Heart left ventricle (tissue), 16 donors: Measurements from ENCODE around the gene STRIP1. TPM values are rescaled to one million over a fixed set of nuclear protein-coding genes. Genes with fewer than 3 reads are reported as not detected.

ENCODE experiments used
- ATAC-seq, 4 donors: fragments of 200-7000 bp; cut with Tn5 transposase; one replicate each; pipeline ENCODE4 v1.9.1; 2020 to 2022; ENCODE audit warnings: moderate library complexity in 4 of 4, mild to moderate bottlenecking in 3 of 4, moderate number of reproducible peaks in 1 of 4
- DNase-seq, 5 donors: peaks; one replicate each; pipeline ENCODE4 v3.0.0-alpha.2; 2020
- H3K27ac ChIP-seq, 12 donors: fragments of 200-600 bp; sonication (generic) in 4 of 12; one replicate each; pipeline versions ENCODE4 v1.5.0 to v1.8.0; 2016 to 2022; ENCODE audit warnings: mild to moderate bottlenecking in 2 of 12
- H3K27me3 ChIP-seq, 9 donors: fragments of 200-600 bp; sonication (generic) in 2 of 9; one replicate each; pipeline versions ENCODE4 v1.5.1 to v1.8.0; 2016 to 2022; ENCODE audit warnings: mild to moderate bottlenecking in 3 of 9
- H3K36me3 ChIP-seq, 9 donors: fragments of 200-600 bp; sonication (generic) in 2 of 9; one replicate each; pipeline versions ENCODE4 v1.5.0 to v1.8.0; 2018 to 2022; ENCODE audit warnings: mild to moderate bottlenecking in 2 of 9
- H3K4me1 ChIP-seq, 12 donors: fragments of 200-600 bp; sonication (generic) in 4 of 12; one replicate each; pipeline versions ENCODE4 v1.5.0 to v1.8.0; 2016 to 2022; ENCODE audit warnings: mild to moderate bottlenecking in 3 of 12
- H3K4me3 ChIP-seq, 12 donors: fragments of 200-600 bp; sonication (generic) in 4 of 12; one replicate each; pipeline versions ENCODE4 v1.5.0 to v1.8.0; 2017 to 2022; ENCODE audit warnings: mild to moderate bottlenecking in 9 of 12, moderate library complexity in 4 of 12
- H3K9me3 ChIP-seq, 12 donors: fragments of 200-600 bp; sonication (generic) in 4 of 12; one replicate each; pipeline versions ENCODE4 v1.5.0 to v1.8.0; 2016 to 2022; ENCODE audit warnings: mild to moderate bottlenecking in 1 of 12
- POLR2A ChIP-seq, 2 donors: fragments of 450-650 bp; IDR thresholded peaks; one replicate each; pipeline ENCODE4 v1.6.1; 2017; ENCODE audit warnings: antibody characterized with exemption in 2 of 2, mild to moderate bottlenecking in 2 of 2, moderate library complexity in 2 of 2
- WGBS, 4 donors: extraction: QIAGEN DNeasy Blood & Tissue Kit in 2 of 4; methylation state at CpG; one replicate each; pipeline versions ENCODE4 v1.1.5 to v1.1.7; 2013 to 2018; 5-methylcytosine and 5-hydroxymethylcytosine counted together
- intact Hi-C, 10 donors: fragments of 100-400 bp; cut with DNase I; formaldehyde crosslinking; loops; one replicate each; pipeline versions ENCODE4 v1.11.1 to v1.14.2; 2022
- polyA plus RNA-seq, 2 donors: library from polyadenylated mRNA; stranded (reverse); fragments of 200-250 nt; gene quantifications; one replicate each; pipeline ENCODE4 v1.2.3, GENCODE V29; 2013
- total RNA-seq, 9 donors: library from RNA; depleted of rRNA in 2 of 9; stranded (reverse); fragments of >200 nt in 2 of 9; fragmentation: NEBNext Ultra II Directional in 3 of 9; extraction: Animal tissue kit (Norgen Biotek cat#: 25700) in 3 of 9; gene quantifications; one replicate each; pipeline versions ENCODE4 v1.1.0 to v1.2.4, GENCODE V29; 2016 to 2023
- TF ChIP-seq, protein P1 (sequence below), 12 donors: fragments of 200-600 bp; sonication (generic) in 4 of 12; IDR thresholded peaks; one replicate each; pipeline versions ENCODE4 v1.5.0 to v1.8.0; 2018 to 2022; ENCODE audit warnings: antibody characterized with exemption in 12 of 12, mild to moderate bottlenecking in 5 of 12
- donor health status: ischemic (EF 13 %, LVEDD 7.1; RV severe dilation, severe dysfunction).
- donor health status: healthy with polysubstance abuse.
- donor health status: DM: no; HTN: yes; CAD: no.
- donor health status: DM: no; HTN: no; CAD: no.
- donor health status: ischemic (EF 25% LVEDD 6.9; RV normal size, moderate dysfunction).
- donor health status: ischemic (EF 25% LVEDD 5.7; RV mildly dilated, moderate dysfunction).
- donor health status: healthy.
- donor health status: DM: yes; HTN: yes; CAD: no.
- donor health status: ischemic (EF 35%, LVEDD 5.7; RV mildly dilated, moderate dysfunction).
- donor health status: nonischemic (EF 11% LVEDD 7.7; RV severe dilation, severe dysfunction).
- donor health status: DM: yes; HTN: yes; CAD: no.
- donor health status: PGD.
- donor health status: ischemic (EF 29% LVEDD 5.4; RV normal size, mild dysfunction).
- donor health status: nonischemic (EF 23%, LVEDD 6.1; RV moderate dilation, normal function).

STRIP1 gene
- total and polyA plus RNA-seq, 11 donors, result 7.8 to 22.8 (median 19.0) TPM

GRCh38 chr1:110063781-110064180 lies 29.4 kb downstream of the STRIP1 start:
- DNase-seq (no peak), ATAC-seq (no peak)
- TF ChIP-seq POLR2A (IDR thresholded peaks at IDR 0.05), result no peak
- TF ChIP-seq, protein P1, sequence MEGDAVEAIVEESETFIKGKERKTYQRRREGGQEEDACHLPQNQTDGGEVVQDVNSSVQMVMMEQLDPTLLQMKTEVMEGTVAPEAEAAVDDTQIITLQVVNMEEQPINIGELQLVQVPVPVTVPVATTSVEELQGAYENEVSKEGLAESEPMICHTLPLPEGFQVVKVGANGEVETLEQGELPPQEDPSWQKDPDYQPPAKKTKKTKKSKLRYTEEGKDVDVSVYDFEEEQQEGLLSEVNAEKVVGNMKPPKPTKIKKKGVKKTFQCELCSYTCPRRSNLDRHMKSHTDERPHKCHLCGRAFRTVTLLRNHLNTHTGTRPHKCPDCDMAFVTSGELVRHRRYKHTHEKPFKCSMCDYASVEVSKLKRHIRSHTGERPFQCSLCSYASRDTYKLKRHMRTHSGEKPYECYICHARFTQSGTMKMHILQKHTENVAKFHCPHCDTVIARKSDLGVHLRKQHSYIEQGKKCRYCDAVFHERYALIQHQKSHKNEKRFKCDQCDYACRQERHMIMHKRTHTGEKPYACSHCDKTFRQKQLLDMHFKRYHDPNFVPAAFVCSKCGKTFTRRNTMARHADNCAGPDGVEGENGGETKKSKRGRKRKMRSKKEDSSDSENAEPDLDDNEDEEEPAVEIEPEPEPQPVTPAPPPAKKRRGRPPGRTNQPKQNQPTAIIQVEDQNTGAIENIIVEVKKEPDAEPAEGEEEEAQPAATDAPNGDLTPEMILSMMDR (IDR thresholded peaks at IDR 0.05), result no peak
- Histone ChIP-seq H3K9me3 (no peaks in the 10 kb centered on the region), H3K36me3 (peaks cover 0 to 10% (median 4%) of the 10 kb centered on the region in 9 donors), H3K4me1 (peaks cover 0 to 14% (median 6%) of the 10 kb centered on the region in 12 donors), H3K4me3 (no peak overlapping the region), H3K27ac (no peak overlapping the region), H3K27me3 (peaks cover 14 to 23% (median 20%) of the 10 kb centered on the region in 9 donors)
- intact Hi-C loops, result no loop called here
- WGBS, 4 donors, result 29 to 85% (median 51%) methylated on average over 3 to 4 of the region's 4 CpGs

DNA sequence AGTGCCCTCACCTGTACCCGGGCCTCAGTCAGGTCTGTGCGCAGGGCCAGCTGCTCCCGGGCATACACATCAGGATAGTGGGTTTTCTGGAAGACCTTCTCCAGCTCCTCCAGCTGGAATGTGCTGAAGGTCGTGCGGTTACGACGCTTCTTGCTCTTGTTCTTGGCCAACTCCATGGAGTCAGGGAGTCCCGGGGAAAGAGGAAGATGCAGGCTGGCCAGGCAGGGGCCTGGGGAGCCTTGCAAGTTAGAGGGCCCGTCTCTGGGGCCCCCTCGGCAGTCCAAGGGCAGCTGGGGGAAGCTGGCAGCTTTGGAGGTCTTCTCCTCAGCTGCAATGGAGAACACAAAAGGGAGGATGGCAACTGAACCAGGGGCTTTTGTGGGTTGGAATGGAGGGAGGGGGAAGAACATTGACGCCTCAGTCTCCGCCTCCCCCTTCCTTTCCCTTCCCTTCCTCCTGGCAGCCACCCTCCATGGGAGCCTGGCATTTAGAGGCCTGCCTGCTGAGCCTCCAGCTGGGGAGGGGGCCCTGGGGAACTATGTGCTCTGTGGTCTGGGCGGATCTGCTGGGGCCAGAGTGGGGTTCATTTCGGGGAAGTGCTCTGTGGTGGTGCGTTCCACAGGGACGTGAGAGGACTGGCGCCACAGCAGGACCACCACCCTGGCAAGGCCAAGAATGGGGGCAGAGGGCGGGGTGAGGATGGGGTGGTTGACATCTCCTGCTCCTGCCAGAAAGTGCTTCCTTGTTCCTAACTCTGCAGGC lies 30.3 kb downstream of the STRIP1 start:
- WGBS, 4 donors, result 91 to 97% (median 93%) methylated on average over 7 to 18 of the region's 18 CpGs
- peaks cover 0 to 24% (median 13%) of the 10 kb centered on the region in 12 donors for H3K4me1 ChIP-seq
- ATAC-seq, result no peak

GRCh38 chr1:110065841-110066240 lies 31.4 kb downstream of the STRIP1 start:
- ATAC-seq, result no peak
- Histone ChIP-seq H3K4me3 (no peak overlapping the region), H3K36me3 (peaks cover 0 to 2% (median 0%) of the 10 kb centered on the region in 9 donors), H3K27ac (no peak overlapping the region), H3K4me1 (peaks cover 5 to 32% (median 20%) of the 10 kb centered on the region in 12 donors), H3K9me3 (no peaks in the 10 kb centered on the region), H3K27me3 (peaks cover 29 to 43% (median 41%) of the 10 kb centered on the region in 9 donors)
- WGBS, 4 donors, result 92 to 94% (median 93%) methylated on average over 5 of the region's 5 CpGs
- no peak for DNase-seq
- intact Hi-C loops, result no loop called here
- no peak for TF ChIP-seq POLR2A (IDR thresholded peaks at IDR 0.05)
- TF ChIP-seq, protein P1 (IDR thresholded peaks at IDR 0.05), result no peak

More for the DNA sequence above, 30.3 kb downstream of the STRIP1 start:
- peaks cover 23 to 33% (median 30%) of the 10 kb centered on the region in 9 donors for H3K27me3 ChIP-seq
- intact Hi-C loops, result no loop called here
- H3K36me3 ChIP-seq, result peaks cover 0 to 8% (median 0%) of the 10 kb centered on the region in 9 donors
- H3K9me3 ChIP-seq, result no peaks in the 10 kb centered on the region
- no peak overlapping the region for H3K27ac ChIP-seq
- no peak overlapping the region for H3K4me3 ChIP-seq
- no peak for DNase-seq
- no peak for TF ChIP-seq POLR2A (IDR thresholded peaks at IDR 0.05)
- TF ChIP-seq, protein P1 (IDR thresholded peaks at IDR 0.05), result no peak

- DNase-seq (no peak), ATAC-seq (no peak)
- 40 to 57% (median 54%) methylated on average over 17 to 23 of the region's 23 CpGs for WGBS, 4 donors
- Histone ChIP-seq H3K27me3 (peaks cover 43 to 60% (median 54%) of the 10 kb centered on the region in 9 donors), H3K4me3 (peak overlapping the region in 1 of 12 donors; percentile 7), H3K36me3 (no peaks in the 10 kb centered on the region), H3K27ac (no peak overlapping the region), H3K4me1 (peaks cover 5 to 34% (median 21%) of the 10 kb centered on the region in 12 donors), H3K9me3 (no peaks in the 10 kb centered on the region)
- TF ChIP-seq POLR2A (IDR thresholded peaks at IDR 0.05), result no peak
- TF ChIP-seq, protein P1 (IDR thresholded peaks at IDR 0.05), result no peak
- intact Hi-C loops, result no loop called here
These were observed 33.1 kb downstream of the STRIP1 start for GRCh38 chr1:110067479-110067892.
